Mucosa of descending colon (tissue), 3 donors: ENCODE results near the gene ITGB5. TPM values are rescaled to one million over a fixed set of nuclear protein-coding genes. Genes with fewer than 3 reads are reported as not detected.

Source experiments
- ATAC-seq: fragments of 200-7000 bp; cut with Tn5 transposase; one replicate; pipeline ENCODE4 v1.9.1; 2020; ENCODE audit warnings: mild to moderate bottlenecking, moderate library complexity
- DNase-seq, 3 donors: peaks; one replicate each; pipeline ENCODE4 v3.0.0-alpha.2; 2020
- H3K36me3 ChIP-seq: fragments of 200-600 bp; one replicate; pipeline ENCODE4 v1.8.0; 2021; ENCODE audit warnings: low read depth, mild to moderate bottlenecking
- H3K4me1 ChIP-seq: fragments of 200-600 bp; one replicate; pipeline ENCODE4 v1.8.0; 2021; ENCODE audit warnings: low read depth, mild to moderate bottlenecking
- H3K4me3 ChIP-seq: fragments of 200-600 bp; one replicate; pipeline ENCODE4 v1.8.0; 2021; ENCODE audit warnings: mild to moderate bottlenecking
- H3K9me3 ChIP-seq: fragments of 200-600 bp; one replicate; pipeline ENCODE4 v1.8.0; 2021; ENCODE audit warnings: mild to moderate bottlenecking
- intact Hi-C, 2 donors: fragments of 100-400 bp; cut with DNase I in 1 of 2; cut with micrococcal nuclease in 1 of 2; formaldehyde crosslinking; loops; one replicate each; pipeline versions ENCODE4 v1.11.0 to v1.11.1; 2022; cut with DNase I, micrococcal nuclease
- total RNA-seq, 3 donors: library from RNA; stranded (reverse); fragmentation: NEBNext Ultra II Directional in 2 of 3; extraction: Animal tissue kit (Norgen Biotek cat#: 25700) in 2 of 3; gene quantifications; one replicate each; pipeline versions ENCODE4 v1.2.1 to v1.2.4, GENCODE V29; 2021 to 2023
- TF ChIP-seq, protein P1 (sequence below): fragments of 200-600 bp; IDR thresholded peaks from one replicate; pipeline ENCODE4 v1.8.0; 2022; ENCODE audit warnings: antibody characterized with exemption, mild to moderate bottlenecking
- donor health status: DM: no; HTN: no; CAD: no; lungs with moderate emphysema.
- donor health status: DM: no; HTN: no; CAD: no.
- donor health status: DM: no; HTN: yes; CAD: no.

The ITGB5 gene
- total RNA-seq, 3 donors from 2014 or later, result 67.9 to 102 (median 69.6) TPM

DNA sequence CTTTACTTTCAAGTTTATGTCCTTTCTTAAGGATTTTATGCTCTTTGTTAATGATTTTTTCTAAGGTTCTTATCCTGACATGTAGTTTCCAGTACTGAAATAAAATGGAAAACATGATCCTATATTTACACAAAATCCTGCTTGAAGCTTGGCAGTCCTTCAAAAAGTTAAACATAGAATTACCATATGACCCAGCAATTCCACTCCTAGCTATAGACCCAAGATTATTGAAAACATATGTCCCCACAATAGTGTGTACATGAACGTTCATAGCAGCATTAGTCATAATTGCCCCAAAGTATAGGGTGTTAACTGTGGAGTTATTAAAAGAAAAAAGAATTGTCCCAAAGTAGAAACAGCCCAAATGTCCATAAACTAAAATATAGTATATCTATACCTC, 33.2 kb downstream of the ITGB5 start:
- Histone ChIP-seq H3K4me1 (no peaks in the 10 kb centered on the region), H3K9me3 (no peaks in the 10 kb centered on the region), H3K36me3 (no peaks in the 10 kb centered on the region), H3K4me3 (no peak overlapping the region)
- DNase-seq (no peak), ATAC-seq (no peak)
- TF ChIP-seq, protein P1, sequence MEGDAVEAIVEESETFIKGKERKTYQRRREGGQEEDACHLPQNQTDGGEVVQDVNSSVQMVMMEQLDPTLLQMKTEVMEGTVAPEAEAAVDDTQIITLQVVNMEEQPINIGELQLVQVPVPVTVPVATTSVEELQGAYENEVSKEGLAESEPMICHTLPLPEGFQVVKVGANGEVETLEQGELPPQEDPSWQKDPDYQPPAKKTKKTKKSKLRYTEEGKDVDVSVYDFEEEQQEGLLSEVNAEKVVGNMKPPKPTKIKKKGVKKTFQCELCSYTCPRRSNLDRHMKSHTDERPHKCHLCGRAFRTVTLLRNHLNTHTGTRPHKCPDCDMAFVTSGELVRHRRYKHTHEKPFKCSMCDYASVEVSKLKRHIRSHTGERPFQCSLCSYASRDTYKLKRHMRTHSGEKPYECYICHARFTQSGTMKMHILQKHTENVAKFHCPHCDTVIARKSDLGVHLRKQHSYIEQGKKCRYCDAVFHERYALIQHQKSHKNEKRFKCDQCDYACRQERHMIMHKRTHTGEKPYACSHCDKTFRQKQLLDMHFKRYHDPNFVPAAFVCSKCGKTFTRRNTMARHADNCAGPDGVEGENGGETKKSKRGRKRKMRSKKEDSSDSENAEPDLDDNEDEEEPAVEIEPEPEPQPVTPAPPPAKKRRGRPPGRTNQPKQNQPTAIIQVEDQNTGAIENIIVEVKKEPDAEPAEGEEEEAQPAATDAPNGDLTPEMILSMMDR, result no peak
- intact Hi-C loops, result no loop called here

DNA sequence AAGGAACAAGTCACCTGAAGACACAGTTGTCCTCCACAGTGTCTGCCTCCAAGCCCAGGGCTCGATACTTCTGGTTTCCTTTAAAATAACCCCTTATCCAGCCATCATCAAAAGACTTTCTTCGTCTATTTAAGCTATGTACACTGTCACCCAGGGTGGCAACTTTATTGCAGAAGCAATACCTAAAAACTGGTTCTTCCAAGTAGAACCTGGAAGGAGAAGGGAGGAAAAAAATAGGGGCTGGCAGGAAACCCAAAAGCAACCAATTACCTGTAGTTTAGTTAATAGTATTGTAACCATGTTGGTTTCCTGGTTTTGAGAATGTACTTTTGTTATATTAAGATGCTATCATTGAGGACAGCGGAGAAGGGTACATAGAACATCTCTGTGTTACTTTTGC, 33.7 kb downstream of the ITGB5 start:
- no peaks in the 10 kb centered on the region for H3K9me3 ChIP-seq
- TF ChIP-seq, protein P1, result no peak
- H3K36me3 ChIP-seq, result no peaks in the 10 kb centered on the region
- no peaks in the 10 kb centered on the region for H3K4me1 ChIP-seq
- DNase-seq (no peak), ATAC-seq (no peak)
- no peak overlapping the region for H3K4me3 ChIP-seq
- intact Hi-C loops, result no loop called here

DNA sequence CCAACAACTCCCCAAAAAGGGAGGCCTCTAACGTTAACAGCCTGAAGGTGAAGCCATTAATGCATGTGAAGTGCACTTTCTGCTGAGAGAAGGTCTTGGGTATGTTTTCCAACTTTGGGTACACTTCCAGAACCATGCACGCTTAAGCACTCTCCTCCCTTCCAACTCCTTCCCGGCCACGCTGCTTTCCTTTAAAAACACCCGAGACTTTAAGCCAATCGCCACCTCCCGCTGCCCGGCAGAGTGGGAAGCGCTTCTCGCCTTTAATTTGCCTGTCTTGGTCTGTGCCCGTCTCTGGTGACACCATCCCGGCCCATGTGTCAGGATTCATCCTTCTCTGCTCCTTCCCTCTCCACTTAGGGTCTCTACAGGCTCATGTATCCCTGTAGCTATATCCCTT, 35.3 kb downstream of the ITGB5 start:
- H3K4me1 ChIP-seq, result no peaks in the 10 kb centered on the region
- TF ChIP-seq, protein P1, result no peak
- intact Hi-C loops, result no loop called here
- no peaks in the 10 kb centered on the region for H3K36me3 ChIP-seq
- H3K4me3 ChIP-seq, result no peak overlapping the region
- no peaks in the 10 kb centered on the region for H3K9me3 ChIP-seq
- DNase-seq (no peak), ATAC-seq (no peak)

DNA sequence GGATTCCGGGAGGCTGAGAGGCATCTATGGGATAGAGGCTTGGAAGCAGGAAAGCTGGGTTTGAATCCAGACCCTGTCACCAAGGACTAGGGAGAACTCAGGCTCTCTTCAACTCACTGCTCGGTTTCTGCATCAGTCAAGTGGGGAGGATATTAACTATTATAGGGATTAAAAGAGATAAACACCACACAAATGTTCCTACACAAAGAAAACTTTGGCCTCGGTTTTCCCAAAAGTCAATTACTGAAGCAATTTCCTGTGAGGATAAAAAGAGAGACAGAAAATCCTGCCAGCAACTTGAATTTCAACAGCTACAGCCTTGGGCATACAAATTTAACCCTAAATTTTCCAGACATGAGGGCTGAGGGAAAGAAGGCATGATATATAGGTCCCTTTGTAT, 36.0 kb downstream of the ITGB5 start:
- Histone ChIP-seq H3K36me3 (no peaks in the 10 kb centered on the region), H3K4me1 (no peaks in the 10 kb centered on the region), H3K4me3 (no peak overlapping the region), H3K9me3 (no peaks in the 10 kb centered on the region)
- no peak for ATAC-seq
- intact Hi-C loops, result no loop called here
- no peak for DNase-seq
- TF ChIP-seq, protein P1, result no peak

DNA sequence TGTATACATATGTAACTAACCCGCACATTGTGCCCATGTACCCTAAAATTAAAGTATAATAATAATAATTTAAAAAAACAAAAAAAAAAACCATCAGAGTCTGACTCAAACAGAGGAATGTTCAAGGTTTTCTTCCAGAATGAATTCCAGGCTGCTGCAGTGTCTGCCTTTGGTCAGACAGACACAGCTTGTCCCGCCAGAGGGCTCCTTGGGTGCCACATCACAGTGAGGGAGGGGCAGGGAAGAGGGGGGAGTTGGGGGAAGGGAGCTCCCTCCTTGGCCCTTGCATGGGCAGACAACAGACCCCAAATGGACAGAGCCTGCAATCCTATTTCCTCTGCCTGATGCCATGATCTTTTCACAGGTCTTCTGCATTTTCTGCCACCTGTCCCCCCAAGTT, 36.5 kb downstream of the ITGB5 start:
- DNase-seq (no peak), ATAC-seq (no peak)
- no peaks in the 10 kb centered on the region for H3K9me3 ChIP-seq
- peaks cover 5% of the 10 kb centered on the region for H3K4me1 ChIP-seq
- no peaks in the 10 kb centered on the region for H3K36me3 ChIP-seq
- no peak overlapping the region for H3K4me3 ChIP-seq
- TF ChIP-seq, protein P1, result no peak
- intact Hi-C loops, result no loop called here

DNA sequence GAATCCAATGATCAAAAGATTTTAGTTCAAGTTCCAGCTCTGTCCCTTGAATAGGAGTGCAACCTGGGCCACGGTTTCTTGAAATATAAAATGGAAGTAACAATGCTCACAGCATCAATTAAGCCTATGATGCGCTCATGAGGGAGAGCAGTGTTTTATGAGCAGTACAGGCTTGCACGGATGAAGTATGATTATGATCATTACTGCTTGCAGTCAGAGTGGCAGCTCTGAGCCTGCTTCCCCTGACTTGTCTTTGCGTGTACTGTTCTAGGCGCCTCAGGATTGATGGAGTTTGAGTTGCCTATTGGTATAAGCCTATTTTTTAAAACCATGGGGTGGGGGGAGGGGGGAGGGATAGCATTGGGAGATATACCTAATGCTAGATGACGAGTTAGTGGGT, 37.0 kb downstream of the ITGB5 start:
- intact Hi-C loops, result no loop called here
- DNase-seq (no peak), ATAC-seq (no peak)
- H3K9me3 ChIP-seq, result no peaks in the 10 kb centered on the region
- no peaks in the 10 kb centered on the region for H3K36me3 ChIP-seq
- H3K4me1 ChIP-seq, result peaks cover 9% of the 10 kb centered on the region
- no peak overlapping the region for H3K4me3 ChIP-seq
- TF ChIP-seq, protein P1, result no peak
